G401.6 (cell line): ENCODE results near the gene CXorf58.
"Not testable (repeated sequence)": the region's sequence is repeated elsewhere in the genome, so short reads cannot be mapped to it uniquely, and the experiment has no call there.

Experiments
- FAIRE-seq: peaks from 2 replicates; lab custom pipeline; 2012; peaks lifted over from hg19 to GRCh38; lab: Jason Lieb, UNC

Gene CXorf58

GRCh38 chrX:23907498-23908218 lies at the start of gene CXorf58, which contains the start of gene APOO:
TSS of gene CXorf58 (plus strand) at chrX:23908006. CDS start at chrX:23910303, 2,297 bp downstream.
TSS of gene APOO (minus strand) at chrX:23907938. CDS start at chrX:23907702, 236 bp downstream.
- peak; percentile 97 for FAIRE-seq

DNA sequence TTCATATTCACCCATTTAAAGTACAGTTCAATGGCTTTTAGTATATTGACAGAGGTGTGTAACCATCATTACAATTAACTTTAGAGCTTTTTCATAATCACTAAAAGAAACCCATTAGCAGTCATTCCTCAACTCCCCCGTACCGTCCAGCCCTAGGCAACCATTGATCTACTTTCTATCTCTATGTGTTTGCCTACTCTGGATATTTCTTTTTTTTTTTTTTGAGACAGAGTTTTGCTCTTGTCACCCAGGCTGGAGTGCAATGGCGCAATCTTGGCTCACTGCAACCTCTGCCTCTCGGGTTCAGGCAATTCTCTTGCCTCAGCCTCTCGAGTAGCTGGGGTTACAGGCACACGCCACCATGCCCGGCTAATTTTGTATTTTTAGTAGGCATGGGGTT lies 48.6 kb upstream of the CXorf58 start:
- not testable (repeated sequence) for FAIRE-seq

GRCh38 chrX:23861215-23861896 lies 46.5 kb upstream of the CXorf58 start:
- FAIRE-seq = no peak

DNA sequence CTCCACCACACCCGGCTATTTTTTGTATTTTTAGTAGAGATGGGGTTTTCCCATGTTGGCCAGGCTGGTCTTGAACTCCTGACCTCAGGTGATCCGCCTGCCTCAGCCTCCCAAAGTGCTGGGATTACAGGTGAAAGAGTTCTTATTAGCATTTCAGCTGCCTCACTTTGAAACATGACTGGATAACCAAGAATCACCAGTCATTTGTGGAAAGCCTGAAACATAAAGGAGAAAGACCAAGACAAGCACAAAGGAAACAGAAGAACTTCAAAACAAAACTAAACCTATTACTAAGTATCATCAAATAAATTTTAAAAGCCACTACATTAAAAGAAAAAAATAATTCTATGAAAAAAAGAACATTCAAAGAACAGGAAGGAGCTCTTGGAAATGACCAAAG lies 45.9 kb upstream of the CXorf58 start:
- not testable (repeated sequence) for FAIRE-seq

DNA sequence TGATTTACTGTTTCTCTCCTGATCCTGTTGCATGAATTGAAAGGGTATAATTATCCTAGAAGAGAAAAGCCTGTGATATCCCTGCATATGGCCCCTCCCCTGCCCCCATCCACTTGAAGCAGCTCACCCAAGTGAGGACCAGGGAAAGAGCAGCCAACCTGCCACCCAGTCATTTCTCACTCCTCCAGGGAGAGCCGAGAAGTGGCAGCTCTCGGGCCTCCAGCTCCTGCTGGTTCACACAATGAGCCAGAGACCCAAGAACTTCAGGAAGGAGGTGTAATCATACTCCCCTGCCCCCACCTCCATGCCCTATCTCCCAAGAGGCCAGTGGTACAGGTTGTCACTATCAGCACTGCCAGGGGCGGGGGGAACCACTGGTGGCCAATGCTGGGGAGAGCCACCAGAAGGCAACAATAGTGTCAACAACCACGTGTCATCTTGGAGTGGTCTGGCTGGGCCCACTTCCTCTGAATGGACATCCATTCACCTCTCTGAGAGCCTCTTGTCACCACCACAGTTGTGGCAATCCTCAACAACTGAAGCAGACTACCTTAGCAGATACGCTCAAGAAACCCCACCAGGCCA lies 43.0 kb upstream of the CXorf58 start:
- FAIRE-seq = no peak

DNA sequence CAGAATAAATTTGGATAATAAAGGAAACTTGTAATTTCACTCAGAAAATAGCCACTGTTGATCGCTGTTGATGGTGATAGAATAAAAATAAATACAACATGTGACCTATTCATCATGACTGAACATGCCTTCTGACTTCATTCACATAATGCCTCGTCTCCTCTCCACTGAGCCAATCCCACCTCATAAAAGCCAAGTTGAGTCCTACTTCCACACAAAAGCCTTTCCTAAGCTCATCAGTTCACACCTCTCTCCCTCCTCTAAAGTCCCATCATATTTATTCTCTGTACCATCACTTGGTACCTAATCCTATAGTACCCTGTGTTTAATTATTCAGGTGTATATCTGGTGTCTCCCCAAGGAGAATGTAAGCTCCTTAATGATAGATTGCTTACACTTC lies 37.8 kb upstream of the CXorf58 start:
- no peak for FAIRE-seq

GRCh38 chrX:23871905-23872546 lies 35.8 kb upstream of the CXorf58 start:
- FAIRE-seq = no peak

DNA sequence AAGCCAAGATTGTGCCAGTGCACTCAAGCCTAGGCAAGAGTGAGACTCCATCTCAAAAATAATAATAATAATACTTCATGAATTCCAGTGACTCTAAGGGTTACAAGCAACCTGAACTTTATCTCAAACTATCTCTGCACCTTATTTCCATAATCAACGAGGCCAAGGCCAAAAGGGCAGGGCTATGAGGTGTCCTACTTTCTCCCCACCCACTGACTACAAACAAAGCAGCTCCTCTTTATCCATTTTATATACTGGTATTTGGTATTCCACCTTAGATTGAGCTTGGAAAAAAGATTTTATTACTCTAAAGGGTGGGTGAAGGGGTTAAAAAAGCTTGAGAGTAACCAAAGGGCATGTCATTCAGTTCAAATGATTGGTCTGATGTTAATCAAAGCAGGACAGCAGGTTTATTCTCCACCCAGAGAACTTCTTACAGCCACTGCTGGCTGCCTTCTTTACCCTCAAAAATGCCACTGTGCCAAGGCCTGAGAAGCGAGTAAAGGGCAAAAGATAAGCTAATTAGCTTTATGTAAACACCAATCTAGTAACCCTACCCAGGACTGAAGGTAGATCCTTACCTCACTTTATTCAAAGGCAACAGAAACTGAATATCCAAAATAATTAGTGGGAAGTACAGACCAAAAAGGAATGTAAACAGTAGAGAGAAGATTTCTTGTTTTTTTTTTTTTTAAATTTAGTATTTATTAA lies 28.3 kb upstream of the CXorf58 start:
- no peak for FAIRE-seq

DNA sequence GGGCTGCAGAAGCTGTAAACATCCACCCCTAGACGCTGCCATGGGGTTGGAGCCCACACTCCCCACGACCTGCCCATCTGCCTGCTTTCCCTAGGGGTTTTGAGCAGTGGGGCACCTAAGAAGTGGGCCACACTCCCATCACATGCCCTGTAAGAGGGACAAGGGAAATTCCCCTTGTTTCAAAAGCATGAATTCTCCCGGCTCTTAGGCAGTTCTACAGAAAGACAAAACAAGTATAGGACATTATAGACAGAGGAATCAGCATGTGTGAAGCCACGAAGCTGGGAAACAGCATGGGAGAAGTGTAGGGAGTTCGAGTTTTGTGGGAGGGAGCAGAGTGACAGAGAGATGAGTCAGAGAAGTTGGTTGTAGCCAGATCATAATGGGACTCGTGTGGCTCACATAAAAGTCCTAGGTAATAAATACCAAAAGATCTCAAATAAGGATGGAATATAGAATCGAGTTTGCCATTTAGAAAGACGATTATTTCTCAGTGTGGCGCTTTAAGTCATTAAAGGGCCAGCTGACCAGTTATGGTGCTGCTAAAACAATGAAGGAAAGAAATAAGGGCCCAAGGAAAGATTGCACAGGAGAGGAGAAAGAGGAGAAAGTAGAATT lies 24.0 kb upstream of the CXorf58 start:
- peak; percentile 93 for FAIRE-seq

DNA sequence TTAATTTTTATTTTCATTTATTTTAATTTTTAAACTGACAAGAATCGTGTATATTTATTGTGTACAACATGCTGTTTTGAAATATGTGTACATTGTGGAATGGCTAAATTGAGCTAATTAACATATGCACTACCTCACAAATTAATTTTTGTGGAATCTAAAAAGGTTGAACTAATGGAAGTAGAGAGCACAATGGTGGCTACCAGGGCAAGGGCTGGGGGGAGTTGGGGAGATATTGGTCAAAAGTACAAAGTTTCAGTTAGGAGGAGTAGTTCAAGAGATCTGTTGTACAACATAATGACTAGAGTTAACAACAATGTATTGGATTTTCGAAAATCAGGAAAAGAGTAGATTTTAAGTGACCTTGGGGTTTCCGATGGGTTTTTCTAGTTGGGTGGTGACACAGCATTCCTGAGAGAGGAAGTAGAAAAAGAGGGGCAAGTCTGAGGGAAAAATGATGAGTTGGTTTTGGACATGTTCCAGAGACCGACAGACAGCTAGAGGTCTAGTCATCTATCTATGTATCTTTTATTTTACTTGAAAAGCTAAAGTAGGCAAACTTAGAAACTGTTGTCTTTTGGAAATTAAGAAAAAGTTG lies 23.3 kb upstream of the CXorf58 start:
- peak; percentile 17 for FAIRE-seq

- FAIRE-seq = no peak
Observed at GRCh38 chrX:23885803-23886202, 22.0 kb upstream of the CXorf58 start.

GRCh38 chrX:23887451-23887850 lies 20.4 kb upstream of the CXorf58 start:
- no peak for FAIRE-seq

DNA sequence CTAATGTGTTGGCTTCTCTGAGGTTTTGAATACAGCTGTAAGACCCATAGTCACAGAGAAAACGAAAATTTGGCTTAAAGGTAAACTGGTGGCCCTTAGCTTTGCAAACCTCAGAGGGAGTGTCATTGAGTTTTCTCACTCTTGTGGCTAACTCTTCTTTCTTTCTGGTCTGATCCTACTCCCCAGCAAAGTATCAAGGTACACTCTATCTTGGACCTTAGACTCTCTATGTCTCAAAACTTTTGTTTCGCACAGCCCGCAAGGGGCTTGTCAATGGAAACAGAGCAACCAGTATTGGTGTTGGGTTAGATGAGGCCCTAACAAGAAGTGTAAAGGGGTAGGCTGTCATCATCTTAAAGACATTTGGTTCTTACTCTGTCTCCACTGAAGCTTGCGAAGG lies 19.9 kb upstream of the CXorf58 start:
- FAIRE-seq = no peak

DNA sequence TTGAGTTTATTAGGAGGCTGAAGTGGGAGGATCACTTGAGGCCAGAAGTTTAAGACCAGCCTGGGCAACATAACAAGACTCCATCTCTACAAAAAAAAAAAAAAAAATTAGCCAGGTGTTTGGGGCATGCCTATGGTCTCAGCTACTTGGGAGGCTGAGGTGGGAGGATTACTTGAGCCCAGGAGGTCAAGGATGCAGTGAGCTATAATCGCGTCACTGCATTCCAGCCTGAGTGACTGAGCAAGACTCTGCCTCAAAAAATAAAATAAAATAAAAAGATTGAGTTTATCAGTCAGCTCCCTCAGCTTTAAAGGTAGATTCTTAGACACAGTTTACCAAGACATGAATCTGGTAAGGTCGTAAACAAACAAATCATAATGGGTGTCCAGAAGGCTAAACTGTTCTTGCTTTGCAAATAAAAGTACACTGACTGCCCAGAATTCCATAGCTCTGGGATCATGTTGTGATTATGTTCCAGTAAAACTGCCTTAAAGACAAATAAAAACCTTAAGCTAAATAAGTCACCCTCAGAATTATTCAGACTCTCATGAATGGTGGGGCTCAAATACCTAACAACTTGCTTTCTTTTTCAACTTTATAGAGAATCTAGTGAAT lies 18.8 kb upstream of the CXorf58 start:
- FAIRE-seq = peak; percentile 40

- no peak for FAIRE-seq
Observed at GRCh38 chrX:23890933-23891332, 16.9 kb upstream of the CXorf58 start.

DNA sequence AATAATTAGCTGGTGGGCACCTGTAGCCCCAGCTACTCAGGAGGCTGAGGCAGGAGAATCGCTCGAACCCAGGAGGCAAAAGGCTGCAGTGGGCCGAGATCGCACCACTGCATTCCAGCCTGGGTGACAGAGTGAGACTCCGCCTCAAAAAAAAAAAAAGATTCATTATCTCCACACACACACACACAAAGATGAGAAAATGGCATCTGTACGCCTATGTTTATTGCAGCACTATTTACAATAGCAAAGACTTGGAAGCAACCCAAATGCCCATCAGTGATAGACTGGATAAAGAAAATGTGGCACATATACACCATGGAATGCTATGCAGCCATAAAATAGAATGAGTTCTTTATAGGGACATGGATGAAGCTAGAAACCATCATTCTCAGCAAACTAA lies 12.8 kb upstream of the CXorf58 start:
- not testable (repeated sequence) for FAIRE-seq

DNA sequence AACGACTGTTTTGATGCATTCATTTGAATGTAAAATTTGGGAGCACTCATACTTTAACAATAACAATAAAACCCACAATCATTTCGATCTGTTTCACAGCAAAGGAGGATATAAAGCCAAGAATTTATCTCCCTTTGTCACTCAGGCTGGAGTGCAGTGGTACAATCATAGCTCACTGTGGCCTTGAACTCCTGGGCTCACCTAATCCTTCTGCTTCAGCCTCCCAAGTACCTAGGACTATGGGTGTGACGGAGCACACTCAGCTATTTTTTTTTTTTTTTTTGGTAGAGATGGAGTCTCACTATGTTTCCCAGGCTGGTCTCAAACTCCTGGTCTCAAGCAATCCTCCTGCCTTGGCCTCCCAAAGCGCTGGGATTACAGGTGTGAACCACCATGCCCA lies 11.3 kb upstream of the CXorf58 start:
- FAIRE-seq = not testable (repeated sequence)

- no peak for FAIRE-seq
Observed at GRCh38 chrX:23896981-23897380, 10.8 kb upstream of the CXorf58 start.

DNA sequence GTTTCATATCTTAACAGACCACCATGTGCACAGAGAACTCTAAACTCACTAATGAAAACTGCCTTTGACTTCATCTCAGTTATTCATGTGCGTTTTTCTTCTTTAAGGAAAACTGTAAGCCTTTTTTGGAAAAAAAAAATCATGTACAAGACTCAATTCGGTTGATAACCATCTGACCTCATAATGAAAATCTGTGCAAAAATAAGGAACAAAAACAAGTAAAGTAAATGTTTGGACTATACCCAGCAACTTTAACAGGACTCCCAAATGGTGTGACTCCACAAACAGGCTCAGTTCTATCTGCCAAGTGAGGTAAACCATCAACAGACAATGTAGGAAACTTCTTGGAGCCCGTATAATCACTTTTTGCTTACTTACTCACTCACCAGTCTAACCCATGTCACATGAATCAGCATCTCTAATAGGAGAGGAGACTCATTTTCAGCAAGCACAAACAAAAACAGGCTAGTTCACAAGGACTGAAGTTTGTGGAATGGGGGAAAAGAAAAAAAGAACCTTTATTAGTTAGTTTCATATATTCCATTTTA lies 9.3 kb upstream of the CXorf58 start:
- FAIRE-seq = peak; percentile 84

- no peak for FAIRE-seq
Observed at GRCh38 chrX:23900220-23900797, 7.5 kb upstream of the CXorf58 start.
